ENCODE data around the gene BGN.

Gene BGN

GRCh38 chrX:153537526-153538295 lies 42.9 kb downstream of the BGN start:
- peak; percentile 37 to 74 for DNase-seq

GRCh38 chrX:153538424-153538823 lies 43.6 kb downstream of the BGN start:
- DNase-seq, result no peak

- peak in 1 of 2 experiments; percentile 7 for DNase-seq
These were observed 44.6 kb downstream of the BGN start for GRCh38 chrX:153539171-153539978.

- DNase-seq, result no peak
These were observed 45.2 kb downstream of the BGN start for GRCh38 chrX:153539979-153540358.

- DNase-seq, result no peak
These were observed 49.9 kb downstream of the BGN start for GRCh38 chrX:153544727-153545126.

GRCh38 chrX:153546386-153546785 lies 51.6 kb downstream of the BGN start:
- DNase-seq, result no peak

GRCh38 chrX:153547195-153547594 lies 52.4 kb downstream of the BGN start:
- DNase-seq, result no peak

- DNase-seq, result no peak
These were observed 54.5 kb downstream of the BGN start for GRCh38 chrX:153549231-153549630.

- DNase-seq, result no peak
These were observed 55.0 kb downstream of the BGN start for GRCh38 chrX:153549807-153550206.

- DNase-seq, result no peak
These were observed 56.4 kb downstream of the BGN start for GRCh38 chrX:153551135-153551534.

- peak in 1 of 2 experiments; percentile 29 for DNase-seq
These were observed 59.9 kb downstream of the BGN start for GRCh38 chrX:153554519-153555167.

GRCh38 chrX:153556767-153557166 lies 62.0 kb downstream of the BGN start:
- no peak for DNase-seq

- no peak for DNase-seq
These were observed 63.0 kb downstream of the BGN start for GRCh38 chrX:153557618-153558355.

Measured in NCI-H187 (cell line).